ENCODE results near the gene PAAF1. TPM values are rescaled to one million over a fixed set of nuclear protein-coding genes. Genes with fewer than 3 reads are reported as not detected.

The PAAF1 gene
- total RNA-seq, 1 donor = 5.4 TPM

DNA sequence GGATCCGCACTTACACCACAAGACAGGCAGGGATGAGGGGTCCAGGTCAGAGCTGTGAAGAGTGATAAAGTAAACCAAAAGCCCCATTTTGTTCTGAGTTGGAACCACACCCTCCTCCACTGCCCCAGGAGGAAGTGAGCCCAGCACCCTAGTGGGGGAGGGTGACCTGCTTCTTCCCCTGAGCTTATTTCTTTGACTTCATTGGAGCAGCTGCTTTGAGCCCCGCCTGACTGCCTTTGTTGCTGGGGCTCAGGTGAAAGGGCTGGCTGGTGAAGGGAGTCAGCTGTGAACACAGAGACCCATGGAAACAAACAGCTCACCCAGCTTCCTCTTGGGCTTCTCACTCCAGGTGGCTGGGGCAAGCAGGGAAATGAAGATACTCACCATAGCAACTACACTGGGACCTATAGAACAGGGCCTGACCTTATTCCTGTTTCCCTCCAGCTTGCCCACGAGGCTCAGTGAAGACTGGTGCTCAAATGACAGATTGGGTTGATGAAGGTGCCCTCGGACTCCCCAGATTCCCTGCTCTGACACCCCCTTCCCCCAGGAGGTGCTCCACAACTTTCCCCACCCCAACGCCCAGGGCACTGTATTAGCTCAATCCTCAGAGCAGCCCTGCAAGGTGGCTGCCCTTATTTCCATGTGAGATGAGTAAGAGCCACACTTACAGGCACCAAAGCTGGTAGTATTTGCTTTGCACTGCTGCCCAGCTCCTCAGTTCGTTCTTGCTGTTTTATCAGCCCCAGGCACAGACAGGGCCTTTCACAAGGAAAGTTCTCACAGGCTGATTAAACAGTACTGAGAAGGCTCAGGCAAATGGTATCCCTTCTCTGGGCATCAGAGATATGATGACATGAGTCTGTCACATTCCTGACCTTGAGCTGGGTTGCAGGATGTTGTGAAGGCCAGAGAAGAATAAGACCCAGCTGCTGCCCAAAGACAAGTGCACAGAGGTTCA is 103.5 kb downstream of the PAAF1 start:
- Histone ChIP-seq H2AFZ (ENCODE audit: low read length) (no peak overlapping the region), H3K36me3 (ENCODE audit: insufficient read depth, low read length) (no peaks in the 10 kb centered on the region), H3K27ac (ENCODE audit: low read depth, low read length) (no peak overlapping the region), H3K79me2 (ENCODE audit: insufficient read depth, low read length) (no peaks in the 10 kb centered on the region), H3K4me1 (ENCODE audit: insufficient read depth, low read length) (no peaks in the 10 kb centered on the region), H3K4me3 (ENCODE audit: insufficient read depth, low read length) (no peak overlapping the region), H3K4me2 (ENCODE audit: insufficient read depth, low read length) (no peak overlapping the region), H3K27me3 (ENCODE audit: insufficient read depth, low read length) (no peaks in the 10 kb centered on the region), H3K9me3 (ENCODE audit: low read depth, low read length) (no peaks in the 10 kb centered on the region), H4K20me1 (ENCODE audit: insufficient read depth, low read length) (no peaks in the 10 kb centered on the region)
- TF ChIP-seq, protein P1, sequence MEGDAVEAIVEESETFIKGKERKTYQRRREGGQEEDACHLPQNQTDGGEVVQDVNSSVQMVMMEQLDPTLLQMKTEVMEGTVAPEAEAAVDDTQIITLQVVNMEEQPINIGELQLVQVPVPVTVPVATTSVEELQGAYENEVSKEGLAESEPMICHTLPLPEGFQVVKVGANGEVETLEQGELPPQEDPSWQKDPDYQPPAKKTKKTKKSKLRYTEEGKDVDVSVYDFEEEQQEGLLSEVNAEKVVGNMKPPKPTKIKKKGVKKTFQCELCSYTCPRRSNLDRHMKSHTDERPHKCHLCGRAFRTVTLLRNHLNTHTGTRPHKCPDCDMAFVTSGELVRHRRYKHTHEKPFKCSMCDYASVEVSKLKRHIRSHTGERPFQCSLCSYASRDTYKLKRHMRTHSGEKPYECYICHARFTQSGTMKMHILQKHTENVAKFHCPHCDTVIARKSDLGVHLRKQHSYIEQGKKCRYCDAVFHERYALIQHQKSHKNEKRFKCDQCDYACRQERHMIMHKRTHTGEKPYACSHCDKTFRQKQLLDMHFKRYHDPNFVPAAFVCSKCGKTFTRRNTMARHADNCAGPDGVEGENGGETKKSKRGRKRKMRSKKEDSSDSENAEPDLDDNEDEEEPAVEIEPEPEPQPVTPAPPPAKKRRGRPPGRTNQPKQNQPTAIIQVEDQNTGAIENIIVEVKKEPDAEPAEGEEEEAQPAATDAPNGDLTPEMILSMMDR (IDR thresholded peaks at IDR 0.05; ENCODE audit: extremely low read depth, low read depth, low read length) = no peak
- DNase-seq (ENCODE audit: insufficient read length, low spot score, missing footprints) = peak; percentile 88

Other genes starting within 250 kb of the PAAF1 start
- gene PLEKHB1, start 230.4 kb upstream of the PAAF1 start, total RNA-seq = 0.36 and 1.8 TPM in 2 replicates
- gene RAB6A, start 115.9 kb upstream of the PAAF1 start, total RNA-seq = 145 and 157 TPM in 2 replicates
- 14.5 and 19.7 TPM in 2 replicates for gene MRPL48, start 89.1 kb upstream of the PAAF1 start, total RNA-seq
- gene COA4, start 153 bp upstream of the PAAF1 start, total RNA-seq = 42.7 and 45.2 TPM in 2 replicates
- not detected in 2 replicates for gene DNAJB13, start 74.0 kb downstream of the PAAF1 start, total RNA-seq
- under 0.01 and 0.59 TPM in 2 replicates for gene UCP2, start 105.8 kb downstream of the PAAF1 start, total RNA-seq
- under 0.01 and 0.59 TPM in 2 replicates for gene UCP3, start 132.1 kb downstream of the PAAF1 start, total RNA-seq

All from osteoblast (primary cell).